SK-N-DZ (cell line): ENCODE data around the gene VIM.
"Not testable (repeated sequence)": the region's sequence is repeated elsewhere in the genome, so short reads cannot be mapped to it uniquely, and the experiment has no call there.

Experiments
- DNase-seq: peaks from one replicate; pipeline ENCODE4 v3.0.0-alpha.2; 2015; ENCODE audit warnings: low spot score

VIM gene

DNA sequence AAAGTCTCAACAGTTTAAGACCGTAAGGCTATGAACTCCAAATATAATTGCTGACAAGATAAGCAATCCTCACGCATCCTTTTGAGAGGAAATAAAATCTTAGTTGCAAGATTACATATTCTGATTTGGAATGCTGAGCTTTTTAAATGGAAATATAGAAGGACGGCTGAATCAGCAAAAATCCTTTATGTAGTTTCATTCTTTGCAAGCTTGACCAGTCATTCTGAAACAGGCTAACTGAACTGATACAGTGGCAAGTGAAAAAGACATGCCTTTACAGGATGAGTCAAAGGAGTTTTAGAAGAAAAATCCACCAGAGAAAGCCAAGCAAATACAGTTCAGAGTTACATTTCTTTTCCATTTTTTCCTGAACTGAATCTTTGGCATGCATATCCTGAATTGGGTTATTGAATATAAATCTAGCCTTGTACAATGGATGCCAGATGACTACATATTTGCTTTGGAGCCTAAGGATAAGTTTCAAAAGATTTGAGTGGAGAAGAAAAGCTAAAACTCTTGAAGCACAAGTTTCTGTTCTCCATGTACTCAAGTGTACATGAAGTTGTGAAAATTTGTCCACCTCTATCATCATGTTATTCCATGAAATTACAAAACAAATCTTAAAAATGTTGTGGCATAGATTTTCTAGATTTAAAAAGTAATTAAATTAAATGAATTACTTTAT, 4.4 kb downstream of the VIM start:
- DNase-seq = no peak

DNA sequence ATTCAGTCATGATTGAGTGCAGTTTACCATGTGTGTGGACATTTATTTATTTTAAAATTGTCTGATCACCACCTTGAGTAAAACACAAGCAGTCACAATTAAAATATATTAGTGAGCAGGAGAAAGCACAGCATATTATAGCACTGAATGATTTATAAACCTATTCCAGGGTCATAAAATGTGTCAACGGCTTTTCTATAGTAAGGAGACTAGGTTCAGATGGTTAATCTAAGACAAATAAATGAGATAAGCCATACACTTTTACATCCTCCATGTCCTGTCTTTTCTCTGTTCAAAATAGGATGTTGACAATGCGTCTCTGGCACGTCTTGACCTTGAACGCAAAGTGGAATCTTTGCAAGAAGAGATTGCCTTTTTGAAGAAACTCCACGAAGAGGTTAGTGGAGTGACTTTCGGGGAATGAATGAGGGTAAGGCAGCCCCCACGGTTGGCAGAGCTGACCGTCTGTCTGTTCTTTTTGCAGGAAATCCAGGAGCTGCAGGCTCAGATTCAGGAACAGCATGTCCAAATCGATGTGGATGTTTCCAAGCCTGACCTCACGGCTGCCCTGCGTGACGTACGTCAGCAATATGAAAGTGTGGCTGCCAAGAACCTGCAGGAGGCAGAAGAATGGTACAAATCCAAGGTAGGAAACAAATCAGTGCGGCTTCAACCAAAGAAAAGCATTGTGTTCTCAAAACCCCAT, 5.4 kb downstream of the VIM start:
- no peak for DNase-seq

DNA sequence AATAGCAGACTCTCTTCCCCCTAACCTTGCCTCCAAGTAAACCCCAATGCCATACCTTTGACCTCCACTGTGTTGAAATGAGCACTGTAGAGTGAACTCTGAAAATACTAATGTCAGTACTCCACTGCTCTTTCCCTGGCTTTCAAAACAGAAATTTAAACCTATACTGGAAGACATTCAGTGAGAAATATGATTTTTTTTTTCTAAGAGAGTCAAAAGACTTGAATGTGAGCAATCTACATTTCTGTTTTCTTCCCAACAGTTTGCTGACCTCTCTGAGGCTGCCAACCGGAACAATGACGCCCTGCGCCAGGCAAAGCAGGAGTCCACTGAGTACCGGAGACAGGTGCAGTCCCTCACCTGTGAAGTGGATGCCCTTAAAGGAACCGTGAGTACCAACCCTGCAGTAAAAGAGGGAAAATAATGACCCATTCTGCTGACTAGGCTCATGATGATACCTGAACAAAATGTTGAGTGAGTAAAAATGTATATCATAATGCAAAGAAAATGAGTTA, 6.4 kb downstream of the VIM start:
- DNase-seq = no peak

DNA sequence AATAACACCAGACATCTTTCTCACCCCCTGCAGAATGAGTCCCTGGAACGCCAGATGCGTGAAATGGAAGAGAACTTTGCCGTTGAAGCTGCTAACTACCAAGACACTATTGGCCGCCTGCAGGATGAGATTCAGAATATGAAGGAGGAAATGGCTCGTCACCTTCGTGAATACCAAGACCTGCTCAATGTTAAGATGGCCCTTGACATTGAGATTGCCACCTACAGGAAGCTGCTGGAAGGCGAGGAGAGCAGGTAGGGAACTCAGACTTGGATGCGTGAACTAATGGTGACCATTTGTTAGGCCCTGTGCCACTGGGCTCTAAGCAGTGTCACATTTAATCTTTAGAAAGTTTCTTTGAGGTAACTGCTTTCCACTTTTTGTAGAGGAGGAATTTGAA, 7.1 kb downstream of the VIM start:
- no peak for DNase-seq

DNA sequence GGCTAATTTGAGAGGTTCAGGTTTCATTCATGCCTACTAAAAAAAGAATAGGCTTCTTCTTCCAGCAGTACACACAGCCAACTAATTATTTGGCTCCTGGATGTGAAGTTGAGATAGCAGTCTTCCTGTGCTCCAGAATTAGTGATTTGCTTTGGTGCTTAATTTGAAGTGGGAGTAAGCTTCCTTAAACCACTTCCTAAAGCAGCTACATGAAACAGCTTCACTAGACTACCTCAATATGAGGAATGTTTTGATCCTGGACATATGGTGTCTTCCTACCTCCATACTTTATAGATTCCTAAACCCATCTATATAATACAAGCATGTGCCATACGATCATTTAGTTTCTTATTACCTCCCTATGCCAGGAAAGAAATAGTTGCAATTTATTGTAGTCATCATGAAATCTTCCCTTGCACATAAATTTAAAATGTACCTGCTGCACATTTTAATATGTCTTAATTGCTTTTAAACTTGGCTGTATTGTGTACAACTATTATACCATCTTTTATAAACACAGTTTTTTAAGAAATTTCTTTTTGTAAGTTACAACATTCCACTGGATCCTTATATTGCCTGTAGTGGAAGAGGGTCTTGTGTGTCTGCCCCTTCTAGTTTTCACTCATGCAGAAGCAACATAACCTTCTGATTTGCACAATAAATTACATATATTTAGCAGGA, 8.6 kb downstream of the VIM start:
- DNase-seq = no peak

DNA sequence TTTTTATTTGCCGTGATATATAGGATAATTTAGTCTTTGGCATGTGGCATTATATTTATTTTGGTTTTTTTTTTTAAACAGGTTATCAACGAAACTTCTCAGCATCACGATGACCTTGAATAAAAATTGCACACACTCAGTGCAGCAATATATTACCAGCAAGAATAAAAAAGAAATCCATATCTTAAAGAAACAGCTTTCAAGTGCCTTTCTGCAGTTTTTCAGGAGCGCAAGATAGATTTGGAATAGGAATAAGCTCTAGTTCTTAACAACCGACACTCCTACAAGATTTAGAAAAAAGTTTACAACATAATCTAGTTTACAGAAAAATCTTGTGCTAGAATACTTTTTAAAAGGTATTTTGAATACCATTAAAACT, 9.1 kb downstream of the VIM start:
- DNase-seq = no peak

DNA sequence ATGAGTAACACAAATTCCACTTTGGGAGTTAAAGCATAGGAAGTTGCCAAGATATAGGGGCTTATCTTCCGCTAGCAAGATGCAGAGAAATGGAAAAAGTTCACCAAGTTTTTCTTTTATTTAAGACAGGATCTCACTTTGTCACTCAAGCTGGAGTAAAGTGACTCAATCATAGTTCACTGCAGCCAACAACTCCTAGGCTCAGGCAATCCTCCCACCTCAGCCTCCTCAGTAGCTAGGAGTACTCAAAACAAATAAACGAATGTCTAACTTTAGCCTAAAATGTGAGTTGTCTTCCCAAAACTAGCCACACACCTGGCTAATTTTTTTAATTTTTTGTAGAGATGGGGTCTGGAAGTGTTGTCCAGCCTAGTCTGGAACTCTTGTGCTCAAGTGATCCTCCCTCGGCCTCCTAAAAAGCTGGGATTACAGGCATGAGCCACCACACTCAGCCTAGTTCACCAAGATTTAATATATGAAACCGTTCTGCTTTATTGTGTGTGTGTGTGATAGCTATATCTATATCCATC, 9.9 kb downstream of the VIM start:
- DNase-seq = no peak

DNA sequence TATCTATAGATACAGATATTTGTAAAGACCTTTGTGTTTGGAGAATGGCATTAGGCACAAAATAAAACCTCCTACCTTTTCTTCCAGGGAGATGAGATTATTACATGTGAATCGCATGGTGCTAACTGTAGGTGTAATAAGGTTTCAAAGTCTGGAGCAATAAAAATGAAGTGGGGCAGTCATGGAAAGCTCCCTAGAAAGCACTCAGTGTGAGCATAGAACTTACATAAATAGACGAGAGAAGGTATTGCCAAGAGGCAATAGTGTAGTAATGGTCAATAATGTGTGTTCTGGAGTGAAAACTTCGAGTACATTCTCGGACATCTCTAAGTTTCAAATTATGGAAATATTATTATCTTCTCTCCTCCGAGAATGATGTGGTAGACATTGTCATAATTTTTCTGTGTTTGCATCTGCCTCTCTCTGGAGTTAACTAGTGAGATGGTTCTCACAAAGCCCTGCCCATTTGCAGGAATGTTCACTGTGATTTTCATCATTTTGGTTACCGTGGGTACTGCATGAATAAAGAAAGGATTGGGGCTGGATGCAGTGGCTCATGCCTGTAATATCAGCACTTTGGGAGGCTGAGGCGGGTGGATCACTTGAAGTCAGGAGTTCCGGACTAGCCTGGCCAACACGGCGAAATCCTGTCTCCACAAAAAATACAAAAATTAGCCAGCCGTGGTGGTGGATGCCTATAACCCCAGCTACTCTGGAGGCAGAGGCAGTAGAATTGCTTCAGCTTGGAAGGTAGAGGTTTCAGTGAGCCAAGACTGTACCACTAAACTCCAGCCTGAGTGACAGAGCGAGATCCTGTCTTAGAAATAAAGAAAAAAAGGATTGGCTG, 10.6 kb downstream of the VIM start:
- DNase-seq = no peak

DNA sequence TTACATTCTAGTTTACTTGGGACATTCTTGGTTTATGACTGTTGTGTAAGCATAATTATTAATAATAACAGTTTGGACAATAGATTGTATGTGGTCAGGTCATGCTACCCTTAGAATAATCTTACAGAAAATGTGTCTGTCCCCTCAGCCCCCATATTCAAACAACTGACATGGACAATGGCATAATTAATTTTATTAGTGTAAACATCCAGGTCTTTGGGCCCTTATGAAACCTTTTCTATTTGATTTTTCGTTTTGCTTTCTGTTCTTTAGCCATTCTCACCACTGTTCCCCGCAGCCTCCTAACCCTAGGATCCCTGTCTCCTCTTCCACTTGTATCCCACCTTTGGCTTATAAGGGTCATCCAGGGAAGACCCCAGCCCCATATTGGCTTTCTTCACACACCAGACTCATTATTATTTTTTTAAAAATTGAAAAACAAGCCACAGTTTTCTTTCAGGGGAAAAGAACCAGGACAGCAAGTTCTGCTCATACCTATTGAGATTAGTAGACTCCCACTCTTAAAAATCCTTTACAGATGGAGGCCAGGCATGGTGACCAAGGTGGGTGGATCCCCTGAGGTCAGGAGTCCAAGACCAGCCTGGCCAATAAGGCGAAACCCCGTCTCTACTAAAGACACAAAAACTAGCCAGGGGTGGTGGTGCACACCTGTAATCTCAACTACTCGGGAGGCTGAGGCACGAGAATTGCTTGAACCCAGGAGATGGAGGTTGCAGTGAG, 11.5 kb downstream of the VIM start:
- DNase-seq = no peak

DNA sequence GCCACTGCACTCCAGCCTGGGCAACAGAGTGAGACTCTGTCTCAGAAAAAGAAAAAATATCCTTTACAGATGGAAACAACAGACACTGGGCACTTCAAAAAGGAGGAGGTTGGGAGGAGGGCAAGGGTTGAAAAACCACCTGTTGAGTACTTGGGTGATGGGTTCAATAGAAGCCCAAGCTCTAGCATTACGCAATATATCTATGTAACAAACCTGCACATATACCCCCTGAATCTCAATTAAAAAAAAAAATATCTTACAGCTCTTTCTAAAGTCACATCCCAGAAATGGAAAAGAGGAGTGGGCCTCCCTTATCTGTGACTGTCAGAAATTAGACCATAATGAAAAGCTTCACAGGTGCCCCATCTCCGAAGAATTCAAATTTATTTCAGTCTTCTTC, 12.1 kb downstream of the VIM start:
- no peak for DNase-seq

DNA sequence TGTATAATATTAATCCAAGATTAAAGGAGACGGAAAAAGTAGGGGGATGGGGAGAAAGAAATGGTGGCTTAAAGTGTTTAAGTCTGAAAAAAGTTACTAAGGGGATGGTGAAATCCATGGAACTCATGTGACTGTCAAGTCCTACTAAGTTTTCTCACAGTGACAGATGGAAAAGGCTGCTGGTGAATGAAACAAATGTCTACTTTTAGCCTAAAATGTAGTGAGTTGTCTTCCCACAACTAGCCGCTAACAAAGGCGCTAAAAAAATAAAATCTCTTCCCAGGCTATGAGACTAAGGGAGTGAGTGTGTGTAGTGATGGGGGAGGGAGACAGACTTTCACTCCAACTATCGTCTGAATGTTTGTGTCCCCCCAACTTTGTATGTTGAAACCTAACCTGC, 12.6 kb downstream of the VIM start:
- no peak for DNase-seq

DNA sequence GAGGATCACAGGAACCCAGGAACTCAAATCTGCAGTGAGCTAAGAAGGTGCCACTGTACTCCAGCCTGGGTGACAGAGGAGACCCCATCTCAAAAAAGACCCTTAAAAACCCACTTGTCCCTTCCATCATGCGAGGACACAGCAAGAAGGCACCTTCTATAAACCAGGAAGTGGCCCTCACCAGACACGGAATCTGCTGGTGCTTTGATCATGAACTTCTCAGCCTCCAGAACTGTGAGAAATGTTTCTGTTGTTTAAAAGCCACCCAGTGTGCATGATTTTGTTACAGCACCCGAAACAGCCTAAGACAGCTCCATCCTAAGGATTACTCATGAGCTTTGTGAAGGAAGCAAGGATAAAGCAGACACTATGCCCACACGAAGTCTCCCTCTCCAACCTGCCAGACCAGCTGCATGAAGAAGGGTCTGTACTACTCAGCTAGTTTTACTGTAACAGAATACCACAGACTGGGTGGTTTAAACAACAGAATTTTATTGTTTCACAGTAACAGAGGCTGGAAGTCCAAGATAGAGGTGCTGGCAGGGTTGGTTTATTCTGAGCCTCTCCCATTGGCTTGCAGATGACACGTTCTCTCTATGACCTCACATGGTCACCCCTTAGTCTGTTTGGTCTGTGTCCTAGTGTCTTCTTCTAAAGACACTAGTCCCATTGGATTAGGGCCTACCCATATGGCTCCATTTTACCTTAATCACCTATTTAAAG, 13.7 kb downstream of the VIM start:
- no peak for DNase-seq

DNA sequence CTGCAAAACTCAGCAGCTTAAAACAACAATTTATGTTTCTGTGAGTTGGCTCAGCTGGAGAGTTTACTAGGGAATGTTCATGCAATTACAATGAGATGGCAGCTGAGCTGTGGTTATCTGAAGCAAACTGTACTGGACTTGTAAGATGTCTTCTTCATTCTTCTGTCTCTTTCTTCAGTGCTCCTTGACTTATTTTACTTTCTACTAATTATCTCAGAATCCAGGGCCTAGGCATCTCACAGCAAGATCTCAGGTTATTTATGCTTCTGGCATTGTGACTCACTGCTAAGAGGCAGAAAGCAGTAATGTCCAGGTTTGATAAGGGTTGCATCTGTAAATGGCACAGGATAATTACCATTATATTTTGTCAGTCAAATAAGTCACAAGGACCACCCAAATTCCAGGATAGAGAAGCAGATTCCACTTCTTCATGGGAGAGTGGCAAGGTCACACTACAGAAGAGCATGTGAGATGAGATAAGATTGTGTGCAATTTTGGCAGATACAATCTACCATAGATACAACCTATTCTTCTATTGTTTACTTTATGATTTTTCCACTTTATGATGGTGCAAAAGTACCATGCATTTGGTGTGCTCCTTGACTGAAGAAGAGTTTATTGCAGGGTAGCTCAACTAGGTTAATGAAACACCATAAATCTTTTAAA, 16.8 kb downstream of the VIM start:
- no peak for DNase-seq

DNA sequence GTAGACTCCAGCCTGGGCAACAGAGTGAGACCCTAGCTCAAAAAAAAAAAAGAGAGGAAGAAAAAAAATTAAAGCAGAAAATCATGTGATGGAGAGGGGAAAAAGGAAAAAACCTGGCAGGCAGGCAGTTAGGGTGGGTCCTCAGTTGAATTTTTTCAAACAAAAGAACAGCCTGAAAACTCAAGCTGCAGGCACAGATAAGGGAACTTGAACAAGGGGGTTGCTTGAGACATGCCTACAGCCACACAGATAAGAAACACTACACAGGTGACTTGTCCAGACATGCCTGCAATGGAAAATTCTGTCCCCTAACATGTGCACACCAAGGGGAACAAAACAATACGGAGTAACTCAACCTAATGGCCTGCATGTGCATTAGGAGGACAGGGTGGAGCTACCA, 19.2 kb downstream of the VIM start:
- DNase-seq = no peak

DNA sequence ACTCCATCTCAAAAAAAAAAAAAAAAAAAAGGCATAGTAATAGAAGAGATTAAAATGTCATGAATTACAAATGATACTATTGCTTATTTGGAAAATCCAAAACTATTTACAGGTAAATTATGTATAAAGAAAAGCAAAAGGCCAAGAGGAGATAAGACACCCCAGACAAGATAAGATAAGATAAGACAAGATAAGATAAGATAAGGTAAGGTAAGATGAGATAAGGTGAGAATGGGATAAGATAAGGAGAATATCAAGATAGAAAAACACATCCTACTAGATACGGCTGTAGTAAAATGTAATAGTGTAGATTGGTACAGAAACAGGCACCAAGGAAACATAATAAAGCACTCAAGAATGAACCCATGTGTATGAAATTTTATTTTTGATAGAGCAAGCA, 20.9 kb downstream of the VIM start:
- DNase-seq = no peak

DNA sequence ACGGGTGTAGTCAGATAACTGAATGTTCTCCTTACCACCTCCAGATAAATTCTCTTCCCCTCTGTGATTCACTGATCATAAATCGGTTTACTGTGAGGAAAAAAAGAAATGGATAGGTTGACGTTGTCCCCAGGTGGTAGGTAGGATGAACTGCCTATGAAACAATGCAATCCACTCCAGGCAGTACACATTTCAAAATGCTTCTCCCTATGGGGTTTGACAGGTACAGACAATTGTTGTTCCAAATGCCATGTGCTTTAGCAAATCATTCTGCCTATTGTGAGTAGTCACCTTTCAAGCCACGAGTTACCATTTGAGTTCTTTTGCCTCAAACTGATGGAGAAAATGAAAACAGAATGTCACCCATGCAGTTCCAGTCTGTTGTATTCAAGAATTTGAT, 21.8 kb downstream of the VIM start:
- DNase-seq = no peak

DNA sequence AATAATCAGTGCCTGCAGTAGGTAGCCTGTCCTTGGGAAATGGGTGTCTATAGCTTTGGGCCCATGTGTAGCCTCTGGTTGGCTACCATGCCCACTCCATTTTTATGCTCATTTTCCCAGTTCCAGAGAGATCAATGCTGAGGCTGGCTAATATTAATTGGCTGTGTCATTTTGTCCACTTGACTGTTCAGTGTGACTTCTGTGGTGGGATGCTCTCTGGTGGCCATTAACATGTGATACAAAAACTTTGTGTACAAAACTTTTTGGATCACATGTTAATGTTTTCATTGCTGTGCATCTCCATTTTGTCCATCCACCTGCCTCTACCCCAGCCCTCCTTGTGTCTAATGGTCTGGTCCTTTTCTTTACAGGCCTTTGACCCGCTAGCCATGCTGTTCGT, 22.7 kb downstream of the VIM start:
- DNase-seq = no peak

DNA sequence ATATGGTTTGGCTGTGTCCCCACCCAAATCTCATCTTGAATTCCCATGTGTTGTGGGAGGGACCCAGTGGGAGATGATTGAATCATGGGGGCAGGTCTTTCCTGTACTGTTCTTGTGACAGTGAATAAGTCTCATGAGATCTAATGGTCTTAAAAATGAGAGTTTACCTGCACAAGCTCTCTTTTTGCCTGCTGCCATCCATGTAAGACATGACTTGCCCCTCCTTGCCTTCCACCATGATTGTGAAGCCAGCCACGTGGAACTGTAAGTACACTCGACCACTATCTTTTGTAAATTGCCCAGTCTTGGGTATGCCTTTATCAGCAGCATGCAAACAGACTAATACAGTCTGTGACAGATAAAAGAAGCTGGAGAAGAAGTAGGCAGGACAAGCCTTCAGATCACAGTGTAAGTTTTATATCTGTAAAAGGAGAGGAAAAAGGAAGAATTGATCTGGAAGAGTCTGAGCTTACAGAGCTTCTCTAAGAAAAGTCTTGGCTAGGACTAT, 26.6 kb downstream of the VIM start:
- not testable (repeated sequence) for DNase-seq

DNA sequence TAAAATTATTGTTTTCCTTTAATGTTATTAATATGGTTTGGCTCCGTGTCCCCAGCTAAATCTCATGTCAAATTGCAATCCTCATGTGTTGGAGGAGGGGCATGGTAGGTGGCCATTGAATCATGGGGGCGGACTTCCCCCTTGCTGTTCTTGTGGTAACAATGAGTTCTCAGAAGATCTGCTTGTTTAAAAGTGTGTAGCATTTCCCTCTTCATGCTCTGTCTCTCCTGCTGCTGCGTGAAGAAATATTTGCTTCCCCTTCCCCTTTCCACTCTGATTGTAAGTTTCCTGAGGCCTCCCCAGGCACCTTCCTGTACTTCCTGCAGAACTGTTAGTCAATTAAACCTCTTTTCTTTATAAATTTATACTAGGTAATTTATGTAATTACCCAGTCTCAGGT, 27.5 kb downstream of the VIM start:
- no peak for DNase-seq

DNA sequence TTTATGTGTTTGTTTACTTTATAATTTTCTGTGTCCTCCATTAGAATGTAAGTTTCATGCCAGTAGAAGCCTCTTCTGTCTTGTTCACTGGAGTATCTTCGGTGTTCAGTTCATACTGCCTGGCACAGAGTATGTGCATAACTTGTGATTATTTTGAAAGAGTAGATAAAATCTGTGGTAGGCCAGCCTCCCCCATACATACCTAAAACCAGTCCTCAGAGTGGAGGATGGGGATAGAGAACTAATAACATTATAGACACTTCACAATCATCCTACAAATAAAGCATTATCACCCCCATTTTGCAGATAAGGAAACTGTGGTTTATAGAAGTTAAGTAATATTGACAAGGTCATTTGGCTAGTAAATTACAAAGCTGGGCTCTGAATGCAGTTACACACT, 28.0 kb downstream of the VIM start:
- no peak for DNase-seq
